GM13976 (cell line): ENCODE results near the gene SEZ6L2.

ENCODE experiments used
- DNase-seq: peaks from one replicate; pipeline ENCODE4 v3.0.0; 2012; ENCODE audit warnings: low spot score
- CTCF ChIP-seq: IDR thresholded peaks from 2 replicates; pipeline ENCODE4 v1.5.1; 2012; ENCODE audit warnings: borderline replicate concordance, mild to moderate bottlenecking; ENCODE audit not compliant: insufficient read depth; ENCODE audit errors: extremely low read depth, missing control alignments, control extremely low read depth
- in situ Hi-C: fragments of 300-500 bp; cut with MboI; formaldehyde crosslinking; loops from one replicate; pipeline ENCODE4 v1.12.0; 2022; ENCODE audit warnings: low sequenced_read_pairs, mixed read lengths, inconsistent platforms; ENCODE audit not compliant: unreplicated experiment

SEZ6L2 gene

GRCh38 chr16:29926711-29927052, 27.3 kb upstream of the SEZ6L2 start:
- no peak for TF ChIP-seq CTCF
- in situ Hi-C loops, result no loop called here
- no peak for DNase-seq

- no peak for TF ChIP-seq CTCF
- in situ Hi-C loops, result no loop called here
- DNase-seq, result peak; percentile 100
Observed at GRCh38 chr16:29925781-29926710, 26.7 kb upstream of the SEZ6L2 start, which contains the start of gene KCTD13. Gene KCTD13 (minus strand): TSS chr16:29926226. CDS start chr16:29926033, 193 bp downstream.

GRCh38 chr16:29925105-29925756, 25.9 kb upstream of the SEZ6L2 start:
- in situ Hi-C loops, result no loop called here
- no peak for DNase-seq
- no peak for TF ChIP-seq CTCF

GRCh38 chr16:29922986-29923501, 23.7 kb upstream of the SEZ6L2 start:
- in situ Hi-C loops, result no loop called here
- no peak for DNase-seq
- TF ChIP-seq CTCF, result no peak

- DNase-seq, result no peak
- in situ Hi-C loops, result no loop called here
Observed at GRCh38 chr16:29922326-29922725, 23.0 kb upstream of the SEZ6L2 start.

More at GRCh38 chr16:29922326-29922725, 23.0 kb upstream of the SEZ6L2 start:
- no peak for TF ChIP-seq CTCF
